Osteocyte (in vitro differentiated cells): ENCODE measurements around the gene PDZD2. TPM values are rescaled to one million over a fixed set of nuclear protein-coding genes. Genes with fewer than 3 reads are reported as not detected.
A peak's percentile ranks its signal among the peaks of the same experiment; 100 is the strongest.

Source experiments
- DNase-seq: peaks from one replicate; pipeline ENCODE4 v3.0.0; 2021; ENCODE audit warnings: mixed read lengths; ENCODE audit not compliant: unreplicated experiment; ENCODE audit errors: extremely low spot score
- H3K27ac Mint-ChIP-seq: one replicate; pipeline ENCODE4 v1.8.0; 2021; ENCODE audit warnings: mild to moderate bottlenecking, mixed read lengths; ENCODE audit not compliant: unreplicated experiment
- H3K27me3 Mint-ChIP-seq: one replicate; pipeline ENCODE4 v1.8.0; 2021; ENCODE audit warnings: mixed read lengths; ENCODE audit not compliant: unreplicated experiment
- H3K36me3 Mint-ChIP-seq: one replicate; pipeline ENCODE4 v1.8.0; 2021; ENCODE audit warnings: mixed read lengths; ENCODE audit not compliant: unreplicated experiment
- H3K4me1 Mint-ChIP-seq: one replicate; pipeline ENCODE4 v1.8.0; 2021; ENCODE audit warnings: mixed read lengths; ENCODE audit not compliant: unreplicated experiment
- H3K4me3 Mint-ChIP-seq: one replicate; pipeline ENCODE4 v1.8.0; 2021; ENCODE audit warnings: mild to moderate bottlenecking, moderate library complexity, mixed read lengths; ENCODE audit not compliant: unreplicated experiment
- H3K9me3 Mint-ChIP-seq: one replicate; pipeline ENCODE4 v1.8.0; 2021; ENCODE audit warnings: mixed read lengths; ENCODE audit not compliant: unreplicated experiment
- total RNA-seq: library from RNA; stranded (reverse); gene quantifications from 2 replicates; pipeline ENCODE4 v1.2.1, GENCODE V29; 2021
- TF ChIP-seq, protein P1 (sequence below): fragments of 200-600 bp; sonication (generic); IDR thresholded peaks from 2 replicates; pipeline ENCODE4 v1.5.0; 2021; ENCODE audit warnings: antibody characterized with exemption, mild to moderate bottlenecking, moderate library complexity

The PDZD2 gene
- total RNA-seq, 1 donor from 2014 or later, result 2.3 TPM

DNA sequence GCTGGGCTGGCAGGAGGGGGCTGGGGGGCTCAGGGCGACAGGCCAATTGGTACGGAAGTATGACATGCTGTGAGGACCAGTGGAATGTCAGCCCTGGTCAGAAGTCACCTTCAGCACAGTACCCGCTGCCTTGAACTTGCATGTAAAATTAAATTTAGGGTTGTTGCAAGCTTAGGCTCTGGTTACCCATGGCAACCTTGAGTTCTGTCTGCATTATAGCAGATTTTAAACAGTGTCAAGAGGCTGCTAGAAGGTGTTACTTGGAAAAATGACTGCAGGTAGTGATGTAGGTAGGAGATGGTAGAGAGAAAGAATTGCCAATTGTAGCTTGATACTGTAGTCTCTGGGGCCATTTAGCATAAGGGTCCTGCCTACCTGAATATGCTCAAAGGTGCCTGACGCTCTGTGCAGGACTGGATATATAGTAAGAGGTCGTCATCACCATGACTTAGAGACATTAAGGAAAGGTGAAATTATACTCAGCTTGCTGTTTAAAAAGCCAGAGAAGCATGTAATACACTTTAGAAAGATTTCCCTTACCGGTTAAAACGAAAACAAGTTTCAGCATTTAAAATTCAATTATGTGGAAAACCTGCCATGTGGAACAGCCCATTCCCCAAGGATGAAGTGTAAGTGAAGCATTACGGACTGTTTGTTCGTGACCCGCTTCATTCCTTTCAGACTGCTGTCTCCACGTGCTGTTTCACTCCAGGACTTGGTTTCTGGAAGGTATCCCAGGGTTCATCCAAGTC is 169.0 kb downstream of the PDZD2 start:
- no peaks in the 10 kb centered on the region for H3K36me3 Mint-ChIP-seq
- peaks cover 25% of the 10 kb centered on the region for H3K27me3 Mint-ChIP-seq
- no peak for DNase-seq
- TF ChIP-seq, protein P1, sequence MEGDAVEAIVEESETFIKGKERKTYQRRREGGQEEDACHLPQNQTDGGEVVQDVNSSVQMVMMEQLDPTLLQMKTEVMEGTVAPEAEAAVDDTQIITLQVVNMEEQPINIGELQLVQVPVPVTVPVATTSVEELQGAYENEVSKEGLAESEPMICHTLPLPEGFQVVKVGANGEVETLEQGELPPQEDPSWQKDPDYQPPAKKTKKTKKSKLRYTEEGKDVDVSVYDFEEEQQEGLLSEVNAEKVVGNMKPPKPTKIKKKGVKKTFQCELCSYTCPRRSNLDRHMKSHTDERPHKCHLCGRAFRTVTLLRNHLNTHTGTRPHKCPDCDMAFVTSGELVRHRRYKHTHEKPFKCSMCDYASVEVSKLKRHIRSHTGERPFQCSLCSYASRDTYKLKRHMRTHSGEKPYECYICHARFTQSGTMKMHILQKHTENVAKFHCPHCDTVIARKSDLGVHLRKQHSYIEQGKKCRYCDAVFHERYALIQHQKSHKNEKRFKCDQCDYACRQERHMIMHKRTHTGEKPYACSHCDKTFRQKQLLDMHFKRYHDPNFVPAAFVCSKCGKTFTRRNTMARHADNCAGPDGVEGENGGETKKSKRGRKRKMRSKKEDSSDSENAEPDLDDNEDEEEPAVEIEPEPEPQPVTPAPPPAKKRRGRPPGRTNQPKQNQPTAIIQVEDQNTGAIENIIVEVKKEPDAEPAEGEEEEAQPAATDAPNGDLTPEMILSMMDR, result no peak
- H3K4me1 Mint-ChIP-seq, result peaks cover 2% of the 10 kb centered on the region
- H3K9me3 Mint-ChIP-seq, result no peaks in the 10 kb centered on the region
- H3K4me3 Mint-ChIP-seq, result no peak overlapping the region
- no peak overlapping the region for H3K27ac Mint-ChIP-seq

- Mint-ChIP-seq H3K27ac (no peak overlapping the region), H3K36me3 (no peaks in the 10 kb centered on the region), H3K4me3 (no peak overlapping the region), H3K9me3 (no peaks in the 10 kb centered on the region), H3K4me1 (peaks cover 2% of the 10 kb centered on the region), H3K27me3 (peaks cover 21% of the 10 kb centered on the region)
- DNase-seq, result no peak
- TF ChIP-seq, protein P1, result peak; percentile 81
Observed at GRCh38 chr5:31809050-31809870, 170.3 kb downstream of the PDZD2 start.

GRCh38 chr5:31811210-31811609 is 172.3 kb downstream of the PDZD2 start:
- no peak for DNase-seq
- Mint-ChIP-seq H3K36me3 (no peaks in the 10 kb centered on the region), H3K4me3 (no peak overlapping the region), H3K27ac (no peak overlapping the region), H3K27me3 (peaks cover 8% of the 10 kb centered on the region), H3K9me3 (no peaks in the 10 kb centered on the region), H3K4me1 (peaks cover 2% of the 10 kb centered on the region)
- TF ChIP-seq, protein P1, result no peak

- no peak for DNase-seq
- peaks cover 2% of the 10 kb centered on the region for H3K4me1 Mint-ChIP-seq
- TF ChIP-seq, protein P1, result no peak
- no peak overlapping the region for H3K4me3 Mint-ChIP-seq
- no peaks in the 10 kb centered on the region for H3K9me3 Mint-ChIP-seq
- no peaks in the 10 kb centered on the region for H3K27me3 Mint-ChIP-seq
- H3K27ac Mint-ChIP-seq, result no peak overlapping the region
- H3K36me3 Mint-ChIP-seq, result no peaks in the 10 kb centered on the region
Observed at GRCh38 chr5:31815376-31815775, 176.4 kb downstream of the PDZD2 start.

DNA sequence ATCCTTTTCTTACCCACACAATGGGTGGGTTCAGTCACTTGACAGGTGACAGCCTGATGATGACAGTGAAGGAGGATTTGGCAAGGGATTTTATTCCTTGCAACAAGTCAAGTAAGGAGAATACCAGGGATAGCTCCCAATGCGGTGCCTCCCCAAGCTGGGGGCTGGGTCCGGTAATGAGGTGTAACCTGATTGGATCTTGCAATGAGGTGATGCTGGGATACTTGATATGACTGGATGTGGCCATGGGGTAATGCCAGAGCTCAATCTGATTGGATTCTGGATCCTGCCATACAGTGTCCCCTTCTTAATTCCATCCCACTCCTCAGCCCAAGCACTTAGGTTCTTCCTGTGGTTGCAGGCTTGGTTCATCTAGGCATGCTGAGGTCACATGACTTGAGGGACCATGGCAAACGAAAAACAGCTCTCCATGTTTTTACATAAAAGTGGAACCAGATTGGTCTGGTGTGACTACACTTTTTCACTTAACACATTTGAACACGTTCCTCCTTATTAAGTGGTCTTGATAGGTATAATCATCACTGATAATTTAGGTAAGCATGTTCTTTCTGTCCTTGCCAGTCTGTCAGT is 181.1 kb downstream of the PDZD2 start:
- H3K4me3 Mint-ChIP-seq, result no peak overlapping the region
- H3K9me3 Mint-ChIP-seq, result no peaks in the 10 kb centered on the region
- DNase-seq, result no peak
- H3K27me3 Mint-ChIP-seq, result peaks cover 20% of the 10 kb centered on the region
- no peaks in the 10 kb centered on the region for H3K36me3 Mint-ChIP-seq
- no peak overlapping the region for H3K27ac Mint-ChIP-seq
- TF ChIP-seq, protein P1, result no peak
- H3K4me1 Mint-ChIP-seq, result no peaks in the 10 kb centered on the region
